ENCODE results near the gene CRTC3.

The CRTC3 gene

GRCh38 chr15:90545095-90545494, 15.4 kb downstream of the CRTC3 start:
- TF ChIP-seq CTCF (IDR thresholded peaks at IDR 0.05), result no peak
- Histone ChIP-seq H3K27ac (no peak overlapping the region), H3K9ac (no peak overlapping the region), H3K9me3 (ENCODE audit: control insufficient read depth, low read length) (no peaks in the 10 kb centered on the region), H3K36me3 (ENCODE audit: control insufficient read depth, insufficient read depth, low read length) (no peaks in the 10 kb centered on the region), H3K27me3 (ENCODE audit: control insufficient read depth, insufficient read depth, low read length) (no peaks in the 10 kb centered on the region), H3K4me1 (no peaks in the 10 kb centered on the region), H3K4me2 (ENCODE audit: low read length) (no peak overlapping the region), H2AFZ (no peak overlapping the region), H3K4me3 (ENCODE audit: low read depth, low read length) (no peak overlapping the region), H3K79me2 (no peaks in the 10 kb centered on the region)

- Histone ChIP-seq H2AFZ (no peak overlapping the region), H3K27ac (no peak overlapping the region), H3K9me3 (ENCODE audit: control insufficient read depth, low read length) (no peaks in the 10 kb centered on the region), H3K27me3 (ENCODE audit: control insufficient read depth, insufficient read depth, low read length) (no peaks in the 10 kb centered on the region), H3K4me1 (no peaks in the 10 kb centered on the region), H3K79me2 (no peaks in the 10 kb centered on the region), H3K4me2 (ENCODE audit: low read length) (no peak overlapping the region), H3K9ac (no peak overlapping the region), H3K36me3 (ENCODE audit: control insufficient read depth, insufficient read depth, low read length) (no peaks in the 10 kb centered on the region), H3K4me3 (ENCODE audit: low read depth, low read length) (no peak overlapping the region)
- no peak for TF ChIP-seq CTCF (IDR thresholded peaks at IDR 0.05)
Observed at GRCh38 chr15:90547540-90547939, 17.8 kb downstream of the CRTC3 start.

GRCh38 chr15:90550919-90551318, 21.2 kb downstream of the CRTC3 start:
- no peaks in the 10 kb centered on the region for H3K9me3 ChIP-seq (ENCODE audit: control insufficient read depth, low read length)
- H3K27me3 ChIP-seq (ENCODE audit: control insufficient read depth, insufficient read depth, low read length), result no peaks in the 10 kb centered on the region
- no peak overlapping the region for H3K4me3 ChIP-seq (ENCODE audit: low read depth, low read length)
- no peak overlapping the region for H2AFZ ChIP-seq
- H3K4me2 ChIP-seq (ENCODE audit: low read length), result no peak overlapping the region
- H3K4me1 ChIP-seq, result no peaks in the 10 kb centered on the region
- H3K79me2 ChIP-seq, result no peaks in the 10 kb centered on the region
- no peaks in the 10 kb centered on the region for H3K36me3 ChIP-seq (ENCODE audit: control insufficient read depth, insufficient read depth, low read length)
- H3K9ac ChIP-seq, result no peak overlapping the region
- no peak overlapping the region for H3K27ac ChIP-seq
- no peak for TF ChIP-seq CTCF (IDR thresholded peaks at IDR 0.05)

GRCh38 chr15:90552162-90552928, 22.6 kb downstream of the CRTC3 start:
- Histone ChIP-seq H3K9ac (no peak overlapping the region), H3K27me3 (ENCODE audit: control insufficient read depth, insufficient read depth, low read length) (no peaks in the 10 kb centered on the region), H3K36me3 (ENCODE audit: control insufficient read depth, insufficient read depth, low read length) (no peaks in the 10 kb centered on the region), H3K27ac (peak overlapping the region; percentile 42), H3K4me3 (ENCODE audit: low read depth, low read length) (no peak overlapping the region), H3K4me1 (no peaks in the 10 kb centered on the region), H3K9me3 (ENCODE audit: control insufficient read depth, low read length) (no peaks in the 10 kb centered on the region), H2AFZ (no peak overlapping the region), H3K4me2 (ENCODE audit: low read length) (no peak overlapping the region), H3K79me2 (peaks cover 3% of the 10 kb centered on the region)
- TF ChIP-seq CTCF (IDR thresholded peaks at IDR 0.05), result no peak

- Histone ChIP-seq H3K27me3 (ENCODE audit: control insufficient read depth, insufficient read depth, low read length) (no peaks in the 10 kb centered on the region), H3K79me2 (peaks cover 5% of the 10 kb centered on the region), H3K4me3 (ENCODE audit: low read depth, low read length) (no peak overlapping the region), H3K9ac (no peak overlapping the region), H2AFZ (no peak overlapping the region), H3K4me2 (ENCODE audit: low read length) (no peak overlapping the region), H3K4me1 (peaks cover 2% of the 10 kb centered on the region), H3K9me3 (ENCODE audit: control insufficient read depth, low read length) (no peaks in the 10 kb centered on the region), H3K27ac (peak overlapping the region; percentile 42), H3K36me3 (ENCODE audit: control insufficient read depth, insufficient read depth, low read length) (no peaks in the 10 kb centered on the region)
- no peak for TF ChIP-seq CTCF (IDR thresholded peaks at IDR 0.05)
Observed at GRCh38 chr15:90552929-90553211, 23.1 kb downstream of the CRTC3 start.

Measured in parathyroid adenoma (tissue), 2 donors.